Right lobe of liver (tissue), 6 donors: Measurements from ENCODE around the gene PRAME. TPM values are rescaled to one million over a fixed set of nuclear protein-coding genes. Genes with fewer than 3 reads are reported as not detected.

Experiments used
- ATAC-seq, 4 donors: fragments of 200-7000 bp; cut with Tn5 transposase; one replicate each; pipeline ENCODE4 v1.9.1; 2020; ENCODE audit warnings: mild to moderate bottlenecking in 4 of 4, moderate library complexity in 4 of 4
- DNase-seq, 3 donors: peaks; one replicate each; pipeline ENCODE4 v3.0.0-alpha.2; 2020
- H3K27ac ChIP-seq, 3 donors: fragments of 200-600 bp; one replicate each; pipeline ENCODE4 v1.8.0; 2022
- H3K27me3 ChIP-seq, 2 donors: fragments of 200-600 bp; one replicate each; pipeline ENCODE4 v1.8.0; 2022
- H3K36me3 ChIP-seq, 4 donors: fragments of 200-600 bp; sonication (generic) in 1 of 4; one replicate each; pipeline versions ENCODE4 v1.5.1 to v1.8.0; 2017 to 2022; ENCODE audit warnings: control low read depth in 1 of 4
- H3K4me1 ChIP-seq, 4 donors: fragments of 200-600 bp; sonication (generic) in 1 of 4; one replicate each; pipeline versions ENCODE4 v1.5.1 to v1.8.0; 2017 to 2022; ENCODE audit warnings: control low read depth in 1 of 4
- H3K4me3 ChIP-seq, 3 donors: fragments of 200-600 bp; one replicate each; pipeline ENCODE4 v1.8.0; 2022
- H3K9me3 ChIP-seq, 4 donors: fragments of 200-600 bp; sonication (generic) in 1 of 4; one replicate each; pipeline versions ENCODE4 v1.5.1 to v1.8.0; 2017 to 2022; ENCODE audit warnings: control low read depth in 1 of 4
- POLR2A ChIP-seq: fragments of 450-650 bp; IDR thresholded peaks from one replicate; pipeline ENCODE4 v1.6.1; 2017; ENCODE audit warnings: antibody characterized with exemption, mild to moderate bottlenecking
- WGBS: methylation state at CpG from one replicate; pipeline ENCODE4 v1.1.6; 2018; ENCODE audit warnings: low coverage, low lambda C conversion rate; ENCODE audit not compliant: insufficient coverage; ENCODE audit errors: missing lambda C conversion rate; 5-methylcytosine and 5-hydroxymethylcytosine counted together
- intact Hi-C, 2 donors: fragments of 100-400 bp; cut with DNase I; formaldehyde crosslinking; loops; one replicate each; pipeline versions ENCODE4 v1.11.2 to v1.14.1; 2022
- total RNA-seq, 6 experiments: library from RNA; depleted of rRNA in 2 of 6; stranded (reverse); fragments of >200 nt in 2 of 6; fragmentation: NEBNext Ultra II Directional in 3 of 6; extraction: Animal tissue kit (Norgen Biotek cat#: 25700) in 3 of 6; gene quantifications; one replicate each; pipeline versions ENCODE4 v1.1.0 to v1.2.4, GENCODE V29; 2016 to 2023
- TF ChIP-seq, protein P1 (sequence below), 4 donors: fragments of 200-600 bp in 3 of 4; fragments of 450-650 bp in 1 of 4; IDR thresholded peaks; one replicate each; pipeline versions ENCODE4 v1.5.1 to v1.8.0; 2016 to 2022; ENCODE audit warnings: antibody characterized with exemption in 4 of 4, mild to moderate bottlenecking in 2 of 4
- donor health status: DM: no; HTN: yes; CAD: no.
- donor health status: DM: no; HTN: no; CAD: no.
- donor health status: DM: no; HTN: no; CAD: no.
- donor health status: DM: no; HTN: yes; CAD: no.
- donor health status: DM: no; HTN: yes; CAD: no.

The PRAME gene
- total RNA-seq, 6 experiments from 2014 or later: not detected

- no peaks in the 10 kb centered on the region for H3K36me3 ChIP-seq
- no peak overlapping the region for H3K27ac ChIP-seq
- DNase-seq (no peak), ATAC-seq (no peak)
- no peaks in the 10 kb centered on the region for H3K4me1 ChIP-seq
- H3K4me3 ChIP-seq: no peak overlapping the region
- intact Hi-C loops: no loop called here
- WGBS: 29% methylated on average over 1 of the region's 3 CpGs
- TF ChIP-seq POLR2A: no peak
- H3K9me3 ChIP-seq: no peaks in the 10 kb centered on the region
- H3K27me3 ChIP-seq: no peaks in the 10 kb centered on the region
Observed at GRCh38 chr22:22547692-22548300, 11.3 kb downstream of the PRAME start.

- Histone ChIP-seq H3K27ac (no peak overlapping the region), H3K9me3 (no peaks in the 10 kb centered on the region), H3K4me1 (no peaks in the 10 kb centered on the region), H3K27me3 (no peaks in the 10 kb centered on the region), H3K4me3 (no peak overlapping the region), H3K36me3 (no peaks in the 10 kb centered on the region)
- TF ChIP-seq, protein P1, sequence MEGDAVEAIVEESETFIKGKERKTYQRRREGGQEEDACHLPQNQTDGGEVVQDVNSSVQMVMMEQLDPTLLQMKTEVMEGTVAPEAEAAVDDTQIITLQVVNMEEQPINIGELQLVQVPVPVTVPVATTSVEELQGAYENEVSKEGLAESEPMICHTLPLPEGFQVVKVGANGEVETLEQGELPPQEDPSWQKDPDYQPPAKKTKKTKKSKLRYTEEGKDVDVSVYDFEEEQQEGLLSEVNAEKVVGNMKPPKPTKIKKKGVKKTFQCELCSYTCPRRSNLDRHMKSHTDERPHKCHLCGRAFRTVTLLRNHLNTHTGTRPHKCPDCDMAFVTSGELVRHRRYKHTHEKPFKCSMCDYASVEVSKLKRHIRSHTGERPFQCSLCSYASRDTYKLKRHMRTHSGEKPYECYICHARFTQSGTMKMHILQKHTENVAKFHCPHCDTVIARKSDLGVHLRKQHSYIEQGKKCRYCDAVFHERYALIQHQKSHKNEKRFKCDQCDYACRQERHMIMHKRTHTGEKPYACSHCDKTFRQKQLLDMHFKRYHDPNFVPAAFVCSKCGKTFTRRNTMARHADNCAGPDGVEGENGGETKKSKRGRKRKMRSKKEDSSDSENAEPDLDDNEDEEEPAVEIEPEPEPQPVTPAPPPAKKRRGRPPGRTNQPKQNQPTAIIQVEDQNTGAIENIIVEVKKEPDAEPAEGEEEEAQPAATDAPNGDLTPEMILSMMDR (IDR thresholded peaks at IDR 0.05): no peak
- no peak for TF ChIP-seq POLR2A
- intact Hi-C loops: no loop called here
- ATAC-seq (no peak), DNase-seq (no peak)
- 75% methylated on average over 3 of the region's 3 CpGs for WGBS
Observed at GRCh38 chr22:22547226-22547625, 11.8 kb downstream of the PRAME start.

DNA sequence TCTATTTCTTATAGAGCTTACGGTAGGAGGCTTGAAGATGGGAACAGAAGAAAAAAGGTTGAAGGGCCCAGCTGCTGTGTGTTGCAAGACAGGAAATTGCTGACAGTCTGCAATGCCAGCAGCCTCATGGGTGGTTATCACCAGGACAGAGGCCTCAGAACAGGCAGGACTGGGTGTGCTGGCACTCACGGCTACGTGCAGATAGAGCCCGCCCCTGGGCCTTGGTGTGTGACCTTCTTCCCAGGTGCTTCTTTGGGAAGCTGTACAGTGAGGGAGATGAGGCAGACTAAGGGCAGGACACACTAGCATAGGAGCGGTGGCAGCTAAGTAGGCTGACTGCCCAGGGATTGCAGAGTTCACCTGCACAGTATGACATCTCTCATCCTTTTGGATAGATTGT lies 12.6 kb downstream of the PRAME start:
- DNase-seq: no peak
- no peak overlapping the region for H3K4me3 ChIP-seq
- no peak for ATAC-seq
- no peaks in the 10 kb centered on the region for H3K4me1 ChIP-seq
- H3K36me3 ChIP-seq: no peaks in the 10 kb centered on the region
- intact Hi-C loops: no loop called here
- no peak for TF ChIP-seq POLR2A
- TF ChIP-seq, protein P1 (IDR thresholded peaks at IDR 0.05): no peak
- H3K9me3 ChIP-seq: no peaks in the 10 kb centered on the region
- 50% methylated on average over 2 of the region's 5 CpGs for WGBS
- H3K27ac ChIP-seq: no peak overlapping the region
- H3K27me3 ChIP-seq: no peaks in the 10 kb centered on the region

- Histone ChIP-seq H3K9me3 (no peaks in the 10 kb centered on the region), H3K4me1 (no peaks in the 10 kb centered on the region), H3K4me3 (no peak overlapping the region), H3K27ac (no peak overlapping the region), H3K36me3 (no peaks in the 10 kb centered on the region), H3K27me3 (no peaks in the 10 kb centered on the region)
- 80% methylated on average over 1 of the region's 2 CpGs for WGBS
- TF ChIP-seq POLR2A: no peak
- TF ChIP-seq, protein P1 (IDR thresholded peaks at IDR 0.05): no peak
- DNase-seq (no peak), ATAC-seq (no peak)
- intact Hi-C loops: no loop called here
Observed at GRCh38 chr22:22545084-22545483, 14.0 kb downstream of the PRAME start.

DNA sequence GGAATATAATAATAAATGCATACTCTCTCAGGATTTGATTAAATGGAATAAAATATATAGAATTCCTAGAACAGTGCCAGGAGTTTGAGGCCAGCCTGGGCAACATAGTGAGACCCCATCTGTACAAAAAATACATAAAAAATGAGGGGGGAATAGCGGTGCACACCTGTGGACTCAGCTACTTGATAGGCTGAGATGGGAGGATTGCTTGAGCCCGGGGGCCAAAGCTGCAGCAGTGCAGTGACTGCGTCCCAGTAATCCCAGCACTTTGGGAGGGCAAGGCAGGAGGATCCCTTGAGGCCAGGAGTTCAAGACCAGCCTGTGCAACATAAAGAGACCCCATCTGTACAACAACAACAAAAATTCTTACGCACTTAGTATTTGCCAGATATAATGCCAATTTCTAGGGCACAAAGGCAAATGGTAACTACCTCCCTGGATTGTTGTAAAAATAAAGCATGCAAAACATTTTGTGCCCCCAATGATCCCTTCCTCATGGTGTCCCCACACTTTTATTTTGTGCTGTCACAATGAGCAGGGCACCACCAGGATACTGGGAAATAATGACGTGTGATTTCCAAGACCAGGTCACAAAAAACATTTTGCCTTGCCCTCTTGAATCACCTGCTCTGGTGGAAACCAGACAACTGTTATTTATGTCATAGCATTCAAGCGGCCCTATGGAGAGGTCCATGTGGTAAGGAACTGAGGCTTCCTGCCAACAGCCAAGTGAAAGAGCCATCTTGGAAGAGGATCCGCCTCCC lies 20.7 kb downstream of the PRAME start:
- ATAC-seq (no peak), DNase-seq (no peak)
- 44% methylated on average over 6 of the region's 7 CpGs for WGBS
- intact Hi-C loops: no loop called here
- no peak for TF ChIP-seq POLR2A
- TF ChIP-seq, protein P1 (IDR thresholded peaks at IDR 0.05): no peak
- H3K9me3 ChIP-seq: no peaks in the 10 kb centered on the region
- H3K27ac ChIP-seq: no peak overlapping the region
- no peaks in the 10 kb centered on the region for H3K36me3 ChIP-seq
- no peaks in the 10 kb centered on the region for H3K27me3 ChIP-seq
- no peaks in the 10 kb centered on the region for H3K4me1 ChIP-seq
- no peak overlapping the region for H3K4me3 ChIP-seq
